Astrocyte of the spinal cord (primary cell): ENCODE measurements around the gene ZNF3.

Source experiments
- DNase-seq: peaks from one replicate; pipeline ENCODE4 v3.0.0; 2011; ENCODE audit warnings: low read depth, low spot score
- H3K4me3 ChIP-seq: 2 replicates; pipeline ENCODE4 v1.5.1; 2011; ENCODE audit warnings: low read depth, mild to moderate bottlenecking, low read length, moderate library complexity
- in situ Hi-C: cut with HindIII; loops from 2 replicates; pipeline ENCODE4 v1.10.0; 2017; ENCODE audit warnings: low sequenced_read_pairs
- TF ChIP-seq, protein P1 (sequence below): IDR thresholded peaks from 2 replicates; pipeline ENCODE4 v1.5.1; 2012; ENCODE audit warnings: low read depth, mild to moderate bottlenecking, low read length, inconsistent platforms

The ZNF3 gene

DNA sequence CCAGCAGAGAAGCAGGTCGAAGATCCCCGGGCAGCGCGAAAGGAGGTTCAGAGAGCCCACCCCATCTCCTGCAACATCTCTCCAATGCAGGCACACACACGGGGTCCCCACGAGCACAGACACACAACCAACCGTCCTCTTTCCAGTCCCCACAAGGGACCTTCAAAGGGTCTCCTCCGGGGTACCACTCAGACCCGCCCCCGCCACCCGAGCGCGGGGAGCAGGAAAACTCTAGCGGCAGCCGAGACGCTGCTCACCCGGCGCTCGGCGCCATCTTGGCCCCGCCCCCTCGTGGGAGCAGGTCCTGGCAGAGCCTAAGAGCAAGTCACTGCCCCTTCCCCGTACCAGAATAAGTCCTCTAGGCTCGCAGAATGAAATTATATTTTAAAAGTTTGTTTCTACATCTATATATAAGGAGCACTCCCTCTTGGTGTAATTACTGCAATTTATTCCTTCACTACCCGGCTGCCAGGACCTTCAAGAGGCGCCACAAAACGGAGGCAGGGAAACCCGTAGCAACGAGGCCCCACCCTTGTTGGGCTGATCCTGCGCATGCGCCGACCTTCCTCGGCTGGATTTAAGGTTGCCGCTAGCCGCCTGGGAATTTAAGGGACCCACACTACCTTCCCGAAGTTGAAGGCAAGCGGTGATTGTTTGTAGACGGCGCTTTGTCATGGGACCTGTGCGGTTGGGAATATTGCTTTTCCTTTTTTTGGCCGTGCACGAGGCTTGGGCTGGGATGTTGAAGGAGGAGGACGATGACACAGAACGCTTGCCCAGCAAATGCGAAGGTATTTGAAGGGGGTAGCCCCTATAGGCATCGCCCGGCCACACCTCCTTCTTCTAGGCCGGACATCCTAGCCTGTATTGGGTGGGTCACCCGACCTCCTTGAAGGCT lies 37.8 kb upstream of the ZNF3 start, which contains the start of the genes CNPY4 and TAF6:
Gene CNPY4, plus strand, starts transcription at position 563 of the 898 bp plus-strand sequence. Its CDS starts 111 bp downstream, at position 674.
Gene TAF6, minus strand, starts transcription at position 287 of the 898 bp plus-strand sequence. CDS start 5,149 bp downstream, outside the sequence.
- H3K4me3 ChIP-seq, result peak within 1 kb of the TSS; percentile 96
- in situ Hi-C loops, result no loop called here
- peak; percentile 97 for DNase-seq
- TF ChIP-seq, protein P1, sequence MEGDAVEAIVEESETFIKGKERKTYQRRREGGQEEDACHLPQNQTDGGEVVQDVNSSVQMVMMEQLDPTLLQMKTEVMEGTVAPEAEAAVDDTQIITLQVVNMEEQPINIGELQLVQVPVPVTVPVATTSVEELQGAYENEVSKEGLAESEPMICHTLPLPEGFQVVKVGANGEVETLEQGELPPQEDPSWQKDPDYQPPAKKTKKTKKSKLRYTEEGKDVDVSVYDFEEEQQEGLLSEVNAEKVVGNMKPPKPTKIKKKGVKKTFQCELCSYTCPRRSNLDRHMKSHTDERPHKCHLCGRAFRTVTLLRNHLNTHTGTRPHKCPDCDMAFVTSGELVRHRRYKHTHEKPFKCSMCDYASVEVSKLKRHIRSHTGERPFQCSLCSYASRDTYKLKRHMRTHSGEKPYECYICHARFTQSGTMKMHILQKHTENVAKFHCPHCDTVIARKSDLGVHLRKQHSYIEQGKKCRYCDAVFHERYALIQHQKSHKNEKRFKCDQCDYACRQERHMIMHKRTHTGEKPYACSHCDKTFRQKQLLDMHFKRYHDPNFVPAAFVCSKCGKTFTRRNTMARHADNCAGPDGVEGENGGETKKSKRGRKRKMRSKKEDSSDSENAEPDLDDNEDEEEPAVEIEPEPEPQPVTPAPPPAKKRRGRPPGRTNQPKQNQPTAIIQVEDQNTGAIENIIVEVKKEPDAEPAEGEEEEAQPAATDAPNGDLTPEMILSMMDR, result no peak

DNA sequence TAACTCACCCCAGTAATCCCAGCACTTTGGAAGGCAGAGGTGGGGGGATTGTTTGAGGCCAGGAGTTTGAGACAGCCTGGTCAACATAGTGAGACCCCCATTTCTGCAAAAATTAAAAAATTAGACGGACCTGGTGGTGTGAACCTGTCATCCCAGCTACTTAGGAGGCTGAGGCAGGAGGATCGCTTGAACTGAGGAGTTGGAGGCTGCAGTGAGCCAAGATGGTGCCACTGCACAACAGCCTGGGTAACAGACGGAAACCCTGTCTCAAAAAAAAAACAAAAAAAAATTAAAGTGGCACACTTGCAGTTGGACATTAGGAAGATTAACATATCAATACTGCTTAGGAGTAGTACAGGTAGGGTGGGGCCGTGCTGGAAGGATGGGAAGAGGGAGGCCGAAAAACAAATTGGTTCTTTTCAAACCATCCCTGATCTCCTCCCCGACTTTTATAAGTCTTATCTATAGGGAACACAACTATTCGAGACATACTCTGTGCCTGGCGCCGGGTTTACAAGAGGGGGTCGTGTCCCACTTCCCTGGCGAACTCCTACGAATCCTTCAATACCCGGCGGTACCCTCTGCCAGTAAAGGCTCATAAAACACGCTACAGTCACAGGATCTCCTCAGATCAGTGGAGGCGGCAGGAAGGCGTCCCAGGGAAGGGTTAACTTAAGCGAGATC lies 37.0 kb upstream of the ZNF3 start:
- DNase-seq, result no peak
- TF ChIP-seq, protein P1, result no peak
- H3K4me3 ChIP-seq, result peak overlapping the region; percentile 96
- in situ Hi-C loops, result no loop called here

DNA sequence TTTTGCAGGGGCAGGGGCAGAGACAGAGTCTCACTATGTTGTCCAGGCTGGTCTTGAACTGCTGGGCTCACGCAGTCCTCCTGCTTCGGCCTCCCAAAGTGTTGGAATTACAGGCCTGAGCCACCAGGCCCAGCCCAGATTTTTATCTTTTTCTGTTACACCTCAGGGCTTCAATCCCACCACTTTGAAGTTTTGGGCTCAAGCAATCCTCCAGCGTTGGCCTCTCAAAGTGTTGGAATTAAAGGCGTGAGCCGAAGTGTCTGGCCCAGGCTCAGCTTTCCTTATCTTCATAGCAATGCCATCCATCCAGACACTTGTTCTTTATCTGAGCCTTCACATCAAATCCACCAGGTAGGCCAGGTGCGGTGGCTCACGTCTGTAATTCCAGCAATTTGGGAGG lies 33.5 kb upstream of the ZNF3 start:
- in situ Hi-C loops, result no loop called here
- no peak overlapping the region for H3K4me3 ChIP-seq
- TF ChIP-seq, protein P1, result no peak
- DNase-seq, result no peak

DNA sequence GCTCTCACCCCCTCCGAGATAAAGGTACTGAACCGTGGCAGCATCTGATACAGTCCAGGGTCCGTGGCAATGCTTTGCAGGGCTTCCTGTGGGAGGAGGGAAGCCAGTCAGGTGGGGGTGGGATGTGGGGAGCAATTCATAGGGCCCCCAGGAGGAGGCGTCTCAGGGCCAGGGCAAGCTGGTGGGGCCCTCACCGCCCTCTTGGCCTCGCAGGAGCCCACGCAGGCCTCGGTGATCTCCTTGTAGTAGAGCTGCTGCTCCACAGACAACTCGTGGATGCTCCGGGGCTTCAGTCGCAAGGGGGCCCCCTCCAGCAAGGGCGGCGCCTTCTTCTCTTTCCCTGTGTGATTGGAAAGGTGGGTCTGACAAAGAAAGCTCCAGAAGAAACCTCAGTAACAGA lies 30.4 kb upstream of the ZNF3 start:
- TF ChIP-seq, protein P1, result no peak
- H3K4me3 ChIP-seq, result no peak overlapping the region
- no peak for DNase-seq
- in situ Hi-C loops, result no loop called here

DNA sequence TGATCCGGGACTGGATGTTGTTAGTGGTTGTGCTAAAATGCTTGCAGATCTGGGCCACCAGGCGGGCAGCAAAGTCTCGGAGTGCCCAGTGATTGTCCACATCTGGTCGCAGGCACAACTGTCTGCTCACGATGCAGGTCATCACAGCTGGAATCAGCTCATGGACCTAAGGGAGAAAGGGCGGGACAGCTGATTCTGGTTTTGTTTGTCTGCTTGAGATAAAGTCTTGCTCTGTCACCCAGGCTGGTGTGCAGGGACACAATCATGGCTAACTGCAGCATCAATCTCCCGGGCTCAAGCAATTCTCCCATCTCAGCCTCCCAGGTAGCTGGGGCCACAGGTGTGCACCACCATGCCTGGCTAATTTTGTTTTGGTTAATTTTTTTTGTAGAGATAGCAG lies 29.6 kb upstream of the ZNF3 start:
- TF ChIP-seq, protein P1, result no peak
- no peak for DNase-seq
- in situ Hi-C loops, result no loop called here
- no peak overlapping the region for H3K4me3 ChIP-seq

DNA sequence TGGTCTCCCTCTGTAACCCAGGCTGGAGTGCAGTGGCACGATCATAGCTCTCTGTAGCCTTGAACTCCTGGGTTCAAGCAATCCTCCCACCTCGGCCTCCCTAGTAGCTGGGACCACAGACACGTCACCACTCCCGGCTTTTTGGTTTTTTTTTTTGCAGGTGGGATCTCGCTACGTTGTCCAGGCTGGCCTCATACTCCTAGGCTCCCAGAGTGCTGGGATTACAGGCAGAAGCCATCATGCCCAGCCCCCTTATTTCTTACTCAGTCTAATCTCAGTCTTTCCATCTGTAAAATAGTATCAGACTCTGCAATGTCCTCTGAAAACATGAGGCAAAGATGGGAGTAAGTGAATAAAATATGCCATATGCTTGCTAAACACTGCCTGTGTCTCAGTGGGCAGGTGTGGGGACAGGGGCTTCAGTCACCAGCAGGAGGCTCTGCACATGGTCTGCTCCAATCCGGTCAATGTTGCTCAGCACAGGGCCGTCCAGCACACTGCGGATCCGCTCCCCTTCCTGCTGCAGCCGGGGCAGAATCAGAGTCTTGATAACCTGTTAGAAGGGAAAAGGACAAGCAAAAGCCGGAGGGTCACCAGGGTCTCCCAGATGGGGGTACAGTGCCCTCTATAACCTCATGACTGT lies 28.1 kb upstream of the ZNF3 start:
- DNase-seq, result no peak
- TF ChIP-seq, protein P1, result peak; percentile 18
- in situ Hi-C loops, result no loop called here
- no peak overlapping the region for H3K4me3 ChIP-seq
